ACHN (cell line): ENCODE results near the gene AKAP13.
"Not testable (repeated sequence)": the region's sequence is repeated elsewhere in the genome, so short reads cannot be mapped to it uniquely, and the experiment has no call there.

Source experiments
- DNase-seq: peaks from one replicate; pipeline ENCODE4 v3.0.0-alpha.2; 2015
- in situ Hi-C: cut with HindIII; loops from 2 replicates; pipeline ENCODE4 v1.10.0; 2017; ENCODE audit warnings: low sequenced_read_pairs, low pct_ligation_motif_present, low pct_unique_long_range_greater_than_20kb

Gene AKAP13

GRCh38 chr15:85639752-85640381 is 259.5 kb downstream of the AKAP13 start:
- no peak for DNase-seq
- in situ Hi-C loops: no loop called here

GRCh38 chr15:85642065-85642692 is 261.8 kb downstream of the AKAP13 start:
- DNase-seq: no peak
- in situ Hi-C loops: no loop called here

GRCh38 chr15:85642693-85643066 is 262.3 kb downstream of the AKAP13 start:
- DNase-seq: no peak
- in situ Hi-C loops: no loop called here

- no peak for DNase-seq
- in situ Hi-C loops: no loop called here
Measured at GRCh38 chr15:85646538-85647091, 266.2 kb downstream of the AKAP13 start.

DNA sequence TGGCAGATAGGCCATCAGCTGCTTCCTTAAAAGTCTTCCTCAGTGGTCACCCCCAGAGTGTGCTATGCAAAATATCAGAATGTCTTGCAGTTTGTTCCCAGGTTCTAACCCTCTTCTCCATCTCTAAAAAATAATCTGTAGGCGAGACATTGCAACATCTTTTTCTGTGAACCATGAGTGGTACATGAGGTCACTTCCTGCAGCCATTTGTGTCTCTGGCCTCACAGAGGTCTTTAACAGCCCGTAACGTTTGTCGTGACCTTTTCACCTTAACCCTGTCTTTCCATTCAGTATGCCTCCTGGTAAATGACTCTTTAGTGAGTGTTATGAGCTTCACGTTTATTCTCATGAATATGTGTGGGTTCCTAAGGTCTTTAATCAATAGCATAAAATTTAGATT is 269.0 kb downstream of the AKAP13 start:
- in situ Hi-C loops: no loop called here
- DNase-seq: no peak

- in situ Hi-C loops: no loop called here
- no peak for DNase-seq
Measured at GRCh38 chr15:85651548-85651947, 271.1 kb downstream of the AKAP13 start.

DNA sequence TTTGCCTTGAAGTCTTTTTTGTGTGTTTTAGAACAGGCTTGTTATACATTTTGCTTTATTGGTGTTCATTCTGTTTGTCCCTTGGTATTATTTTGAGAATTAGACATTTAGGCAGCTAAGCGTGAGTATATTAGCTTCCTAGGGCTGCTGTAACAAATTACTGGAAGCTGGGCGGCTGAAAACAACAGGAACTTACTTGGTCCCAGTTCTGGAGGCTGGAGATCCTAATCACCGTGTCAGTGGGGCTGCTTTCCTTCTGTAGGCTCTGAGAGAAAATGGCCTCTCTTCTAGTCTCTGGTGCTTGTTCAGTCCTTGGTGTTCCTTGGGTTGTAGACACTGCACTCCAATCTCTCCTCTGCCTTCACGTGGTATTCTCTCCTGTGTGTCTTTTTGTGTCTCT is 272.1 kb downstream of the AKAP13 start:
- in situ Hi-C loops: no loop called here
- DNase-seq: no peak

- DNase-seq: no peak
- in situ Hi-C loops: no loop called here
Measured at GRCh38 chr15:85657132-85657531, 276.7 kb downstream of the AKAP13 start.

DNA sequence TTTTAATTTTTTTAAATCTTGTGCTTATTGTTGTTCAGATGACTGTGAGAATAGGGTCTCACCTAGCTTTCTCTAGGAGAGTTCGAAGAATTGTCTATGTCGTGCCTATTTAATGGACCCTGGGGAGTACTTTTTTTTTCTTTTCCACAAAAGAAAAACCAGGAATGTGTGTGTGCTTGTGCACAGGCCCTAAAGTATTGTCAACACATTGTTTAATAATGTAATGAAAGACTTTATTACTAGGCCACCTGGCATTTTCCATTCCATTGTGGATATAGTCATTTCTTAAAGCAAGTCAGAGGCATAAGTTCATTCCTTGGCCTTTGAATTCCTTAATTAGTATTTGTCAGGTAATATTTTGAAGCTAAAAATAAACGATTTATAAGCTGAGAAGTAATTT is 278.4 kb downstream of the AKAP13 start:
- DNase-seq: no peak
- in situ Hi-C loops: no loop called here

DNA sequence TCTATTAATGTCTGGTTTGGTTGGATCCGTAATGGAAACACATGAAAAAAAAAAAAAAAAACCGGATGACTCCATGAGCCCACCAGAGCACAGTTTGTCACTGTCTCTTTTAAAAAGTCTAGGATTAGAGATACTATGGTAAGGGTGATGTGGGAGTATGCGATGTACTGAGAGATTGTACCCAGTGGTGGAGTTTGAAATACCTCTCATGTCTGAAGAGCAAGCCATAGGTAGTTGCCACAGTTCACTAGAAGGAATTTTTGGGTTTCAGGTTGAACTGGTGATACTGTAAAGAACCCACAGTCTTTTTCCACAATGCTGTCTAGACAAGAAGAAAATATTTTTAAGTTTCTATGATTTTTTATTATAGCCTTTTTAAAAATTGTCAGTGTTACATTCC is 281.5 kb downstream of the AKAP13 start:
- no peak for DNase-seq
- in situ Hi-C loops: no loop called here

GRCh38 chr15:85665677-85666076 is 285.3 kb downstream of the AKAP13 start:
- in situ Hi-C loops: not testable (repeated sequence)

GRCh38 chr15:85667491-85668424 is 287.4 kb downstream of the AKAP13 start:
- DNase-seq: peak; percentile 95
- in situ Hi-C loops: no loop called here

More at GRCh38 chr15:85665677-85666076, 285.3 kb downstream of the AKAP13 start:
- DNase-seq: not testable (repeated sequence)

GRCh38 chr15:85671156-85671555 is 290.8 kb downstream of the AKAP13 start:
- no peak for DNase-seq
- in situ Hi-C loops: no loop called here

- in situ Hi-C loops: no loop called here
- no peak for DNase-seq
Measured at GRCh38 chr15:85672332-85673084, 292.1 kb downstream of the AKAP13 start.

- no peak for DNase-seq
- in situ Hi-C loops: no loop called here
Measured at GRCh38 chr15:85673326-85673725, 292.9 kb downstream of the AKAP13 start.

- no peak for DNase-seq
- in situ Hi-C loops: no loop called here
Measured at GRCh38 chr15:85676342-85677098, 296.1 kb downstream of the AKAP13 start.

GRCh38 chr15:85679231-85679630 is 298.8 kb downstream of the AKAP13 start:
- in situ Hi-C loops: no loop called here
- DNase-seq: no peak

GRCh38 chr15:85681386-85681785 is 301.0 kb downstream of the AKAP13 start:
- DNase-seq: no peak
- in situ Hi-C loops: no loop called here
